SHP77 treated with DMSO at 0.1 percent for 48 hours (cell line): ENCODE data around the gene SERTAD4.
A peak's percentile ranks its signal among the peaks of the same experiment; 100 is the strongest.

Experiments used
- DNase-seq: peaks from one replicate; lab custom pipeline; 2025; lab: John Stamatoyannopoulos, UW

Gene SERTAD4

DNA sequence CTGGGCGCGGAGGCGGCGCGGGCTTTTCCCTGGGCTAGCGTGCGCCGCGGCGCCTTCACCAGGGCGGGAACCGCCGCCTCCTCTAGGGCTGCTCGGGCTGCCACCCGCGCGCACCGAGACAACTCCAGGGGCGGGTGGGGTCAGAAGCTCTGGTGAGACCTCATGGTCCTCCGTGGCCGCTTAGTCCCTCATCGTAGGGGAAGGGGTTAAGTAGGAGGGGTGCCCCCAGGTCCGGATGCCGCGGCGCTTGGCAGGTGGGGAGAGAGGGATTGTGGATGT, 559 bp downstream of the SERTAD4 start:
- no peak for DNase-seq

DNA sequence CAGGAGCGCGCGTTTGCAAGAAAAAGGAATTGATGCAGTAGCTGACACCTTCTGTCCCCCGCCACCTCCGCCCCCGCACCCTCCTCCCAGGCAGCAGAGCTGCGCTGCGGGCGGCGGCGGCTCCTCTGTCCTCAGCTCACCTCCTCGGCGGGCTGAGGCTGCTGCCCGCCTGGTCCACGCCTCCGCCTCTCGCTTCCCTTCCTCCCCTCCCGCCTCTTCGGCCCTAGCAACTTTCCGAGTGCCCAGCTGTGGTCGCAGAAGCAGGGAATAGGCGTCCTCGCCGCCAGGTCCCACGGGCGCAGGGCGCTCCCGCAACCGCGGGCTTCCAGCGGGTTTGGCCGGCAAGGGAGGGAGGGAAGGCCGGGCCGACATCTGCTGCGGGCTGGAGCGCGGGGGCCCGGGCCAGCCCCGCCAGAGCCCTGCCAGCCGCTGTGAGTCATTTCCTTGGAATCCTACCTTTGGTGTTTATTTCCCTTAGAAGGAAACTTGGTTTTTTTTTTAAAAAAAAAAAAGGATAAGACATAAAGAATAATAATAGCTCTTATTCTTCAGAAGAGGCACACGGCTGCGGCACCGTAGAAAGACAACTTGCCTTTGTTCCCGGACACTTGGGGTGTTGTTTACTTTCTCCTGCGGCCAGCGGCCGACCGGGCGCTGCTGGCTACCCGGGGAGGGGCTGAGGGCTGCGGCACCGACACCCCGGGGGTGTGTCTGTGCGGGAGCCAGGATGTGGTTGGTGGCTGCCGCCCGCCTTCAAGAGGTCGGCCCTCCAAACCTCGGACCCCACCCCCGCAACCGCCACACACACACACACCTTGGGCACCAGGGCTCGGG, 1.1 kb downstream of the SERTAD4 start:
- DNase-seq, result no peak

DNA sequence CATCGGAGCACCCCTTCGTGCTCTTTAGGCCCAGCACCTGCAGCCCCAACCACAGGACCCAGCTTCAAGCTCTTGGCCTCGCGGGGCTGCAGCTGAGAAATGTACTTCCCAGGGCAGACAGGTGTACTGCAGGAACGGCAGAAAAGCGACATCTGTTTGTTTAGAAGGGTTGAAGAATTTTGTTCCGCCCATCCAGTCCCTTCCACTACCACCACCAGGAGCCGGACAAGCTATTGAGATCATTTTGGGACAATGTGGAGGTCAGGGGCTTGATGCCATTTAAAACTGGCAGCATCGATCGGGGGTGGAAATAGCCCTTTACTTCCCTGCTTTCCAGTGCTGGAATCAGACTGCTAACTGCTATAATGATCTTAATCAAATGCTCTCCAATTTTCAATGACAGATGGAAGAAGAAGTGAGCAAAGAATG, 1.7 kb downstream of the SERTAD4 start:
- DNase-seq, result no peak

DNA sequence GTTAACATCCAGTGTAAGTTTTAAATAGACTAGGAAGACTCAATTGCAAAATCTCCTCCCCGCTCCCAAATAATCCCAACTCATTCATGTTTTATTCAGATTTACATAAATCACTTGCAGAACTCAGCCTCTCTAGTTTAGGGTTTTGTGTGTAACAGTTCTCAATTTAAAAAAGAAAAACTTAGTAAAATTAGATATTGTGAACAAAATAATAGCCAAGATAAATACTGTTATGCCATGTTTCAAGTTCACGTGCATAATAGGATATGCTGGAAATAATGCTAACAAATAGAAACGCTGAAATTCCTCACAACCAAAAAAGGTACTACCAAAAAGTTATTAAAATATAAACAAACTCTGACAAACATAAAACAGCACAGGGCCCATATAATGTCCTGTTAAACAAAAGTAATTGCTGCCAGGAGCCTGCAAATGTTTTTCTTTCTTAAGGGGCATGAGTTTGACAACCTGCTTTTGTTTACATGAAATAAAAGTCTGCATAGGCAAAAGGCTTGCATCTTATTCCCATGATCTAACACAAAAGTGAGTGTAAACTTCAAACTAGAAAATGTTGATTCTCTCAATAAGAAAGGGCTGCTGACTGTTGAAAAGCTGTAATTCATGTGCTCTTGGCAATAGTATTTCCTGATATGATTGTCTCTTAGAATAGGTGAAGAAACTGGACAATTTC, 2.9 kb downstream of the SERTAD4 start:
- no peak for DNase-seq

DNA sequence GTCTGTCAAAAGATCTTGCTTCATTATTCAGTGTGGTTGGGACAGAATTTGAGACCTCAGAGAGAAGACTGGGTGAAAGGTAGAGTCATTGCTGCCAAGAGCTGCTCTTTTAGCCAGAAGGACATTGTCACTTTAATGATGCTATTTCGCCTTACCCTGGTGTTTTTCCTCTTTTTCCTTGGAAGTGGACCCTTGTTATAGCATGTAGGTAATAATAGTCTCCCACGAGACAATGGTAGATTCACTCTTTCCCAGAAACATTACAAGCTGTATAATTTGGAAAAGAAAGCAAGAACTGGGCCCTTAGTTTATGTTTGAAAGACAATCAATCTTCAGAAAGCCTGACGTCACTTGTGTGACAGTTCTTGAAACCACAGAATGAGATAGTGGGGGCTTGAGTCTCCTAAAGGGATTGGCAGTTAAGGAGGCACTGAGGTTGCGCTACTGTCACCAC, 3.8 kb downstream of the SERTAD4 start:
- no peak for DNase-seq

DNA sequence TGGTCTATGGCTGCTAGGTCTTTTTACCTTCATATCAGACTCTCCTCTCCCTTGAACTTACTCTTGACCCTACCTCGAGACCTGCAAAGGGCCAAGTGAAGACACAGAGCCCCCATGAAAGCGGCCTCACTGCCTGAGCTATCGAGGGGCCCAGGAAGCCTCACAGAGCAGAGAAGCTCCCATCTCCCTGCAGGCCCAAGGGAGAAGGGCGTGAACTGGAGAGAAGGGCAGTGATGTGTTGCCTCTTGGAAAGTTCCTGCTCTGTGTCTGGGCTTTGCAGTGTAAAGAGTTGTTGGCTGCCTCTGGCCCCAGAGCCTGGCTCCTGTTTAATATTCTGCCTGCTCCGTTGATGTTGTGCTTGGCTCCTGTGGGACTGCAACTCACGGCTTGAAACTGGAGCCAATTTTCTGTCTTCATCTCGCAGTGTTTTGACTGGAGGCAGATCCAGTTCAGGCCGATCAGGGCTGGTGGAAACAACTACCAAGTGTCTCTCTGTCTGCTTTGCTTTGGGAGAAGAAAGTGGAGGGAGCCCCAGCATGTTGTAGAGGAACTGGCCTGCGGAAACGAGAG, 4.3 kb downstream of the SERTAD4 start:
- no peak for DNase-seq

DNA sequence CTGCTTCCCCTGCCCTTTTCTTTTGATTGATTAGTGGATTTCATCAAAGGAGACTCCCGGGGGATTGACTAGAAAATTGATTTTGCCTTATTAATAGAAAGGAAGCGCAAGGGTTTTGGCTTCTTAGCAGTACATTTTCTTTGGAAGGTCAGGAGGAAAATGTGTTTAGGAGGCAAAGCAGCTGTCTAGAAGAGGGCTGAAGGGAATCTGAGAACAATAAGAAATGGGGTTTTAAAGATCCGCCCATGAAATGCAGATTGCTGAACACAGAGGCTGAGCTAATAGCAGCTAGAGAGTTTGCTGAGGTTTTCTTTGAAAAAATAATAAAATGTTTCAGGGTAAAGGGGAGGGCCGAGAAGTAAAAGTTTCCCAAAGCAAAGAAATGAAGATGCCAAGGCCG, 4.9 kb downstream of the SERTAD4 start:
- no peak for DNase-seq

DNA sequence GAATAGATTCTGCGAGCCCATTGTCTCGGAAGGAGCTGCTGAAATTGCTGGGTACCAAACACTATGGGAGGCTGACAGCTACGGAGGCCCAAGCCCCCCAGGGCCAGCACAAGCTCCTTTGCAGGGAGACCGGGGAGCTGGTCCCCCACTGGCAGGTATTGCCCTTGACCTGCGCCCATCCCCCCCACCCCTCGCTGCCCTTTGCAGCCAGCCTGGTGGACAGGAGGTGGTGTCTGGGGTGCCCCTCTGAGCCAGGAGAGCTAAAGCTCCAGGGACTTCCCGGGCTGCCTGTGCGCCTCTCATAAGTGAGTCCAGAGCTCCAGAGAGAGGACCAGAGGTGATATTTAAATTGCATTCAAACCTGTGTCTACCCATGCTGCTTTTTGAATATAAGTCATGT, 5.4 kb downstream of the SERTAD4 start:
- DNase-seq, result no peak

DNA sequence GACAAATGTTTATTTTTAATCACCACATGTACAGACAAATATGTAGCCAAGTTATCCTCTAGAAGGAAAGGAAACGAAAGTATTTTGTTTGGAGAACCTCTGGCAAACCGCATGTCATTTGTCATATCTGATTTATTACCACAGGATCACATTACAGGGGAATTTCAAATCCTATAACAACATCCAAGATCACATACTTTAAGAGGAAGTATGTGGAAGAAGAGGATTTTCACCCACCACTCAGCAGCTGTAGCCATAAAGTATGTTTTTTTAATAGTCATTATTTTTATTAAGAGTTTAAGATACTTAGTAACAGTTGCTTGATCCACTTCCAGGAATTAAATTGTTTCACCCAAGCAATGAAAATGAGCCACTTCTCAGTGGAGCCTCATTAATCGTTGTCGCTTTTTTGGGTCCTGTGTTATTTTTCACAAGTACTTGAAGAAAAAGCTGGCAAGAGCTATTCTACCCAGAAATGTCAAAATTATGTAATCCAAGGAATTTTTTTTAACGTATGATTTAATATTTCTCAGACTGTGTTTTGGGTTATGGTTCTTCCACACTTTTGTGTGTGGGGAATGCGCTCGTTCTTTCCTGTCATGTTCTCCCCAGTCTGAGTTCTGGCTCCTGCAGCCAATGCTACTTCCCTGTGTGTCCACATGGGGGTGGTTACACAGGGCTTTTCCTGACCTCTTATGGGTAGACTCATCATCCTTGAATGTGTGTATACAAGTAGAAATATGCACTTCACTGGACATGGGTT, 6.9 kb downstream of the SERTAD4 start:
- DNase-seq, result peak; percentile 15

DNA sequence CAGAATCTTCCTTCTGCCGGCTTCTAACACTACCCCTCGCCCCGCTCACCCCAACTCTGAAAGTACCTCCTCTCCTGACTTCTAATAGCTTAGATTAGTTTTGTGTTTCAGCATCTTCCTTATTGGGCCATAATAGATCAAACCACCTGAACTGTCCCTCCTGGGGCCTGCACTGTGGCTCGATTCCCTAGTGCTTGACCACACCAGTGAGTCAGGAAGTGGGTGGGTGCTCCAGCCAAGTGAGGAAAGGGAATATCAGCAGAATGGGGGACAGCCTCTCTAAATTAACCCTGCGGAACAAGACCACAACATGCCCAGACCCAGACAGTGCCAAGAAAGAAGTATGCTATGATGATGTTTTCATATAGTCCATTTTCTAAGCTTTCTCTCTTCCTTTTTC, 8.5 kb downstream of the SERTAD4 start:
- DNase-seq, result no peak

DNA sequence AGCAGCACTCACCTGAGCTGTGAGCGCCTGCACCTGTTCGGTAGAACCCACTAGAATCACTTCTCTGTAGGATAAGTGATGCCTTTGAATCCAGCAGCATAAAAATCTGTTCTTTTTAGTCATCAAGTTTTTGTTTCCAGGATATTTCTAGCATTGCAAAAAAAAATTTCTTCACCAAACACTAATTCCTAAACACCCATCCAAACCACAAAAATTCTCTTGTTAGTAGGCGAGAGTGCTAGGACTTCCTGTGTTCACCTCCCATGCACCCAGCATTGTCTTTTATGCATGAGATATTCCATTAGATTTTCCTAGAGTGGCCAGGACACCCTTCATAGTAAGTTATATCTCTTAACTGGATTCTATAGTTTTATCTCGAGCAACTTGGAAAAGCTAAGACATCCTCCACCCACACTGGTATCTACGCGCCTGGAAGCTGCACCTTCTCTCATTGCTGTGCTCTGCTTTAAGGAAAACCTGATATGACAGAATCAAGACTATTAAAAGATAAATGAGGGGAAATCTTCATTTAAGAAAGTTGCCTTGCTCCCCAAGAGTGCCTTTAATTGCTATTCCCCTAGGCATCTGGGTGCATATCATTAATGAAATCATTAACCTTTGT, 12.3 kb downstream of the SERTAD4 start:
- no peak for DNase-seq

DNA sequence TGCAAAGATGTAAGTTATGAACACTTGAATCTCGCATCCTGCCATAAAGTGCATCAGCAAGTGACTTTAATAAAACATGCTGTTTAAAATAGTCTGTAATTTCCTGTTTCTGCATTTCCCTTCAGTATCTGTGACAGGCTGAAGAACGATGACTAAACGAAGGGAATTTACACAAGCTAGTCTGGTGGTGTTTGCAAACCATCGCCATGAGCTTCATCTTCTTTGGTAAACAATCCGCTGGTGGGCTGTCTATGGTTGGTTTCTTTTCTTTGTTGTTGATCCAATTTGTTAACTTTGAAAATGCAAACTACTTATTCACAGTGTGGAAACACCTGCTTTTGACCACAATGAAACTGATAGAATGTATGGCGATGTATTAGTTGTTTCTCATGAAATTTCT, 13.9 kb downstream of the SERTAD4 start:
- no peak for DNase-seq

DNA sequence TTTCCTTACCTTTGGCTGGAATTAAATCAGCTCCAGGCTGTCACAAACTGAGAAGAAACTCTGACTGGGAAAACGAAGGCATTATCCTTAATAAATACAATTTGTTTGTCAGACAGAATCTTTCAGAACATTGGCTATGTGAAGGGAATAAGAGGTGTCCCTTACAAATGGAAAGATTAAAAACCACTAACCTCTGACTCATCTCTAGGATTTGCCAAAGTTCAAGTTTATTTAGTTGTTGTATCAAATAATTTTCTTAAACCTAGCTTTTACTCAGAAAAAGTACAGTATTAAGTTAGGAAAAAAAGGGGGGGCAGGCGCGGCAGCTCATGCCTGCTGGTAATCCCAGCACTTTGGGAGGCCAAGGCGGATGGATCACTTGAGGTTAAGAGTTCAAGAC, 15.7 kb downstream of the SERTAD4 start:
- no peak for DNase-seq

DNA sequence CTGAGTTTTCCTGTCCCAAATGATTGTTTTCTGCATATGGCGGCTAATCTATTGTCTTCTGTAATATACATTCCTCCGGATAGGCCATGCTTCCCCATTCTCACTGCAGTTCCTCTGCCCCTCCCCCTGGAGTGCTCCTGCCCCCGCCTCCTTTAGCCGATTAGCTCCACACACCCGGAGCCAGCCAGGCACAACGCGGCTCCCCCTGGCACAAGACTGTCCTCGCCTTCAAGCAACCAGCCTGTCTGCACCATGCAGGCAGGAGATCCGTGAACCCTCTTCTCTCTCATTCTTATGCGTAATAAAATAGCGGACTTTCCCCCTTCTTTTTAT, 18.0 kb downstream of the SERTAD4 start:
- DNase-seq, result no peak

DNA sequence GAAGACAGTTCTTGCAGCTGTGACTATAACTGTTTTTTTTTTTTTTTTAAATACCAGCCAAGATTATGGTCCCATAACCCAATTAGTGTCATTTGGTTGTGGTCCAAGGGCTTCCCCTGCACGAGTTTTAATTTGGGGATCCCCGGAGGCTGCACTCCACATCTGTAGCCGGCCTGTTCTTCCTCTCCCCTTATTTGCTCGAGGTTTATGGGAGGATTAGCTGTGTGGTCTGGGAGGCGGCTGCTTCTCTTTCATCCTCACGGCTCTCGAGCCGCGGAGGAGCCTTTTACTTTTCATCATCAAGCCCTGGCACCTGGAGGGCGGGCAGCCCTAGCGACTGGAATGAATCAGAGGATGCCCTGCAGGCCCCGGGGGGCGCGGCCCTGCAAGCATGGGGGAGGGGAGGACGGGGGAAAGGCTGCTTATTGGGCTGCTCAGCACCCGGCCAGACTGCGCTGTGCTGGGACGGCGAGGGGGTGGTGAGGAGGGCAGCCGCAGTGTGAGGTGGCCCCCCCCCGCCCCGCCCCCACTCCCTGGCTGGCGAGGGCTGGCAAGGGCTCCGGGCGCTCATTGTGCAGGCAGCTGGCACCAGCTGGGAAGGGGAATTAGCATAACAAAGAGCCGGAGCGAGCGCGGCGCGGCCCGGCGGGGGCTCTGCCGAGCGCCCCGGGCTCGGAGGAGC, 18.5 kb downstream of the SERTAD4 start:
- DNase-seq, result peak; percentile 74

DNA sequence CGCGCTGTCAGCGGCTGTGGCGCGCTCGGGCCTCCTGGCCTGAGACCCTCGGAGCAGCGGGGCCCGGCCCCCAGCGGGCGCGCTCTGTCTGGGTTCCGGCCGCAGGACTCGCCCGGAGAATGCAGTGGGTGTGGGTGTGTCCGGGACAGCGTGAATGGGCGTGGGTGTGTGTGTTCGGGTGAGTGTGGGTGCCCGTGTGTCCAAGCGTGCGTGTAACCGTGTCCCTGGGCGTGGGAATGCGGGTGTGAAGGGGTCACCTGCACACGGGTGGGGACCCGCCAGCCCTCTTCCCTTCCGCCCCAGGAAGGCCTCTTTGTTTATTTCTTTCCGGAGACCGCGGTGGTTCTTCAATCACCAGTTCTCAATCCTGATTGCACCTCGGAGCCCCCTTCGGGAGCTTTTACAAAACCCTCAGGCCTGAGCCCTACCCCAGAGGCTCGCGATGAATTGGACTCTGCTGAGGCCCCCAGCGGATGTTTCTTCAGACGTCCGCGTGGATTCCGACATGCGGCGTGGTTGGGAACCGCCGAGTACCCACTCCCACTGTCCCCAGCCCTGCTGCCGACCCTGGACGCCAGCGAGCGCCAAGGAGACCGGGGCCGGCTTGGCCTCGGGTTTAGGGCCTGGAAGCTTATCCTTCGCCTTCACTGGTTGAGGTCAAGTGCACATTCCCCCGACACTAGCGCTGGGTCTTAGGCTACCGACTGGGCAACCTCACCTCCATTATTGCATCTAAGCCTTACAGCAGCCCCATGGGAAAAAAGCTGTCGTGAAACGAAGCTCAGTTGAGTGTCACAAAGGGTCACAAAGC, 19.3 kb downstream of the SERTAD4 start:
- no peak for DNase-seq

DNA sequence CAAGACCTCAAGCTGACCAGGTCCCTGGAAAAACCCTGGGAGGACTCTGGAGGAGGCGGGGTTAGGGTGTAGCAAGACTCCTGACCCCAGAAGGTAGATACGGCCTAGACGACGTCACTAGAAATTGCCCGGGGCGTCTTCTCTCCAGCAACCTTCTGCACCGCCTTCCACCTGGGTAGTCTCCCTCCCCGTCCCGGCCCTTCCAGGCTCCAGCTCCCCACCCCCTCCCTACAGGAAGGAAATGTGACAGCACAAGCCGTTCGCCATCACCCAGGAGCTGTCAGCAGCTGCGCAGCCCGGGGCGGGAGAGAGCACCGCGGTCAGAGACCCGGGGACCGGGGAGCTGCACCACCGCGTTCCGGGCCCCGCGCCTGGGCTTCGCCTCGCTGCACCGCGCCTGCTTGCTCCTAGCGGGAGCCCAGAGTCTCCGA, 20.0 kb downstream of the SERTAD4 start:
- DNase-seq, result no peak

DNA sequence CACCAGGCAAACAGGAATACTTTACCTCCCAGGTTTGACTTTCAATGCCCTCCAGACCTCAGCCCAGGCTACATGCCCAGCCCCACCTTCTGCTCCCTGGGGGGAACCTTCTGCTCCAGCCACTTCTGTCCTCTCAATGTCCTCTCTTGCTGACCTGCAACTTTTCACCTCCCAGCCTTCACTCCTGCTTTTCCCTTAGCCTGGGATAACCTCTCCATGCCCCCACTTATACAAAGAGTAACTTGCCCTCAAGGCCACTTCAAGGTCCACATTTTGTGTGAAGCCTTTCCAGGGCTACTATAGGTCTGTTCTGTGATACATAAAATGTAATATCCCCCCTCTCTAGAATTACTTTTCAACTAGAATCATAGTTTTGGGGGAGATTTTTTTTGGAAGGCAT, 21.7 kb downstream of the SERTAD4 start:
- no peak for DNase-seq

DNA sequence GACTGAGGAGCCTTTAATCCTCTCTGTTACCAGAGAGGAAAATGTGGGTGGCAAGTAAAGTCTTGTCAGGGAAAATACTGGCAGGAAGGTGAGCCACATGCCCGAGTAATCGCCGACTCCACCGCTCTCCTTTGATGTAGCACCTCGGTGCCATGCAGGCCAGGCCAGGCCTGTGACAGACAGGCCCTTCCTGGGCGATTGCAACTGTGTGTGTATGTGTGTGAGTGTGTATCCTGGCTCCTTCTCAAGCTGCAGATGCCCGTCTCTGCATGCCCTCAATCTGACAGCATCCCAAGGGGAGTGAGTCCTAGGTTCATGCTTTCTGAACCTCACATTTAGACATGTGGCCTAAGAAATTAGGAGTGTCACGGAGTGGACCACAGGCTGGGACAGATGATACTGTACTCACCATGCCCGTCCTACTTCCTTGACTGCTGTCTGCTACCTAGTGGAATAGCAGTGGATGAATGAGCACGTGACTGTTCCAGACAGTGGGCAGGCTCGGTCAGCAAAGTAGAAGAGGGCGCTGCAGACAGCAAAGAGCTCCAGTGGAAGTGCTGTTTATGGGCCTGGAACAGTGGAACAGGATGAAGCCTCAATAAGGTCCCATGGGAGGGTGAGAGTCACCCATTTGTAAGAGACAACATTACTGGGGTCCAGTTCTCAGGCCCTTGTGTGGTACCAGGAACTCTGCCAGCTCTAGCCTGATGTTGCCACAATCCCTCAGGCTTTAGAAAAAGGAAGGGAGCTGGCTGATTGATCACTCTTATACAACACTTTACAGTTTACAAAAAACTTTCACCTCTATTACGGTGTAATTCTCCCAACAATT, 25.3 kb downstream of the SERTAD4 start:
- DNase-seq, result peak; percentile 2

DNA sequence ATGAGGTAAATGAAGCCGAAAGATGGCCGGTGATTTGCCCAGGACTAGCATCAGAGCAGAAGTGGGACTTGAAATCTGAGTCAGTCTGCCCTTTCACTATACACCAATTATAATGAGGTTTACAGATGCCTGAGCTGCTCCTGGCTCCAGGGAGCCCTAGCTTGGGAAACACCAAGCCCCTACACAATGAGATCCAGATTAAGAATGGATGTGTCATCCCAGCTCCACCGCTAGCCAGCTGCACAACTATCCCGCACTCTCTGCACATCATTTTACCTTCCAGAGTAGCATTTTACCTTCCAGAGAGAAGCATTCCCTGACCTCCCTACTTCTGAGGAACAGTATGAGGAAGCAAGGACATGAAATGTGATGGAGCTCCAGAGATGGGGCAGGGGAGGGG, 27.0 kb downstream of the SERTAD4 start:
- DNase-seq, result no peak
